Adipocyte (in vitro differentiated cells): ENCODE measurements around the gene SLC8B1.
A peak's percentile ranks its signal among the peaks of the same experiment; 100 is the strongest.
"Not testable (repeated sequence)": the region's sequence is repeated elsewhere in the genome, so short reads cannot be mapped to it uniquely, and the experiment has no call there.

Experiments used
- DNase-seq: peaks from one replicate; pipeline ENCODE4 v3.0.0-alpha.2; 2015; ENCODE audit warnings: low read depth
- H3K27me3 ChIP-seq: replicated peaks from 2 replicates; pipeline ENCODE4 v1.7.0; 2013; ENCODE audit warnings: mild to moderate bottlenecking, low read length, moderate library complexity; ENCODE audit not compliant: control insufficient read depth, insufficient read depth
- H3K36me3 ChIP-seq: 2 replicates; pipeline ENCODE4 v1.7.0; 2013; ENCODE audit warnings: low read length, mild to moderate bottlenecking, moderate library complexity; ENCODE audit not compliant: control insufficient read depth, insufficient read depth, severe bottlenecking
- H3K4me1 ChIP-seq: 2 replicates; pipeline ENCODE4 v1.7.0; 2013; ENCODE audit warnings: mild to moderate bottlenecking, low read length, moderate library complexity; ENCODE audit not compliant: control insufficient read depth, insufficient read depth
- H3K4me3 ChIP-seq: 2 replicates; pipeline ENCODE4 v1.7.0; 2013; ENCODE audit warnings: mild to moderate bottlenecking, low read length, moderate library complexity
- H3K9ac ChIP-seq: 2 replicates; pipeline ENCODE4 v1.7.0; 2013; ENCODE audit warnings: mild to moderate bottlenecking, low read length, moderate library complexity
- H3K9me3 ChIP-seq: 2 replicates; pipeline ENCODE4 v1.7.0; 2013; ENCODE audit warnings: mild to moderate bottlenecking, low read length, moderate library complexity; ENCODE audit not compliant: control insufficient read depth

Gene SLC8B1

GRCh38 chr12:113368331-113368730 is 33.4 kb upstream of the SLC8B1 start:
- Histone ChIP-seq H3K9ac (no peak overlapping the region), H3K27me3 (no peaks in the 10 kb centered on the region), H3K4me1 (peaks cover 16% of the 10 kb centered on the region), H3K9me3 (no peaks in the 10 kb centered on the region), H3K4me3 (no peak overlapping the region), H3K36me3 (peaks cover 8% of the 10 kb centered on the region)
- no peak for DNase-seq

DNA sequence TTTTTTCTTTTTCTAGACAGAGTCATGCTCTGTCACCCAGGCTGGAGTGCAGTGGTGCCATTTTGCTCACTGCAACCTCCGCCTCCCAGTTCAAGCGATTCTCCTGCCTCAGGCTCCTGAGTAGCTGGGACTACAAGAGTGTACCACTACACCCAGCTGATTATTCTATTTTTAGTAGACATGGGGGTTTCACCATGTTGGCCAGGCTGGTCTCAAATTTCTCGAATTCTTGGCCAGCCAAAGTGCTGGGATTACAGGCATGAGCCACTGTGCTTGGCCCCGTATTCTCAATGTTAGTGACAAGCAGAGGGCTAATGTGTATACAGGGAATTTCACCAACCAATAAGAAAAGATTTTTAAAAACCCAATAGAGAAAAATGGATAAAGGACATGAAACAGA is 31.9 kb upstream of the SLC8B1 start:
- DNase-seq, result peak; percentile 17
- Histone ChIP-seq H3K4me1 (peaks cover 22% of the 10 kb centered on the region), H3K9me3 (no peaks in the 10 kb centered on the region), H3K4me3 (no peak overlapping the region), H3K9ac (no peak overlapping the region), H3K27me3 (no peaks in the 10 kb centered on the region), H3K36me3 (no peaks in the 10 kb centered on the region)

DNA sequence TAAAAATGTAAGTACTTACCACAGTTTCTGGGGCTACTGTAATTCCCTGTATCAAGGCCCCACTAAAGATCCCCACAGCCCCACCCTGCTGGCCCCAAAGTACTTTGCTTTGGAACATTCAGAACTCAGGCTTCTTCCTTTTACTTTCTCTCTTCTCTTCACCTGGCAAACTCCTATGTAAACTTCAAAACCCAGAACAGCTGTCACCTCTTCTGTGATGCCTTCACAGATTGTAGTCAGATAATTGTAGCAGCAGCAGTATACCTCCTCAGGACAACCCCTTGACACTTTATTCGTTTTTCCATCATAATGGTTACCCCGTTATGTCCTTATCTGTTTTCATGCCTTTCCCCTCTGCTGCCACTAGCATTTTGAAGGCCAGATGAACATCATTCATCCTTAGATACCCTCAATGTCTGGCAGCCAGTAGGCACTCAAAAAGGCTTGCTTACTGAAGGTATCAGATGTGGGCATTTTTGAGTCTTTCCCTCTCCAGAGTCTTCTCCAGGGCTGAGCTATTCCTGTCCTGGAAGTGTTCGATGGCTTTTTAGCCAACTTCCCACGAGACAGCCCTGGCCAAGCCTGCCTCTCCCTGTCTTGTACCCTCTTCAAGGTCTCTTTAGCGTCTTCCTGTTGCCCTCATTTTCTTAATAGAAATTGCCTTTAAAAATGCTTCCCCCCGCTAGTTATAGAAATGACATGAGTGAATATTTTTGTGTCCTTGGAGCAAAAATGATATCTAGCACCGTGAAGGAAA is 30.9 kb upstream of the SLC8B1 start:
- Histone ChIP-seq H3K4me1 (peaks cover 26% of the 10 kb centered on the region), H3K27me3 (no peaks in the 10 kb centered on the region), H3K4me3 (no peak overlapping the region), H3K36me3 (no peaks in the 10 kb centered on the region), H3K9ac (no peak overlapping the region), H3K9me3 (no peaks in the 10 kb centered on the region)
- DNase-seq, result no peak

GRCh38 chr12:113364698-113365097 is 29.8 kb upstream of the SLC8B1 start:
- no peaks in the 10 kb centered on the region for H3K9me3 ChIP-seq
- H3K27me3 ChIP-seq, result no peaks in the 10 kb centered on the region
- DNase-seq, result no peak
- peaks cover 30% of the 10 kb centered on the region for H3K4me1 ChIP-seq
- no peak overlapping the region for H3K9ac ChIP-seq
- H3K4me3 ChIP-seq, result no peak overlapping the region
- no peaks in the 10 kb centered on the region for H3K36me3 ChIP-seq

DNA sequence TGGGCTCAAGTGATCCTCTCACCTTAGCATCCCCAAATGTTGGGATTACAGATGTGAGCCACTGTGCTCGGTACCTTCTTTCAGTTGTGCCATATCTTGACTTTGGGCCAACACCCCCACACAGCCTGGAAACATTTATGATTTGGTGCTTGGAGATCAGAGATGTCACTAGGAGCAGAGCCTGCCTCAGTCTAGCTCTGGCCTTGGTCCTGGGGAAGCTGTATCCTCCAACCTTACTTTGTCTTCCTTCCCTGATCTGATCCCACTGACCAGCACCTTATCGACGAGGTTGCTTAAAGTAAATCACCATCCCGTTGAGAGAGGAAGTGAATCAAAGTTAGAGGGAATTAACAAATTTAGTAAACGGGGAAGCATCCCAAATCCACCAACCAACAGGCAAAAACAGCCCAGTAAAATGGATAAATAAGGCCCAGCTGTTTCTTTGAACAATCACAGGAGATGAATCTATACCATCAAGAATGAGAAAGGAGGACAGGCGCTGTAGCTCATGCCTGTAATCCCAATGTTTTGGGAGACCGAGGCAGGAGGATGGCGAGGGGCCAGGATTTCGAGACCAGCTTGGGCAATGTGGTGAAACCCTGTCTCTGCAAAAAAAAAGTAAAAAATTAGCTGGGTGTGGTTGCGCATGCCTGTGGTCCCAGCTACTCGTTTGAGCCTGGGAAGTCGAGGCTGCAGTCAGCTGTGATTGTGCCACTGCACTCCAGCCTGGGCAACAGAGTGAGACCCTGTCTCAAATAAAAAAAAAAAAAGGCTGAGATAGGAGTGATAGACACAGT is 26.9 kb upstream of the SLC8B1 start:
- H3K9me3 ChIP-seq, result no peaks in the 10 kb centered on the region
- no peak overlapping the region for H3K4me3 ChIP-seq
- peak; percentile 20 for DNase-seq
- no peaks in the 10 kb centered on the region for H3K27me3 ChIP-seq
- peaks cover 28% of the 10 kb centered on the region for H3K4me1 ChIP-seq
- no peaks in the 10 kb centered on the region for H3K36me3 ChIP-seq
- no peak overlapping the region for H3K9ac ChIP-seq

DNA sequence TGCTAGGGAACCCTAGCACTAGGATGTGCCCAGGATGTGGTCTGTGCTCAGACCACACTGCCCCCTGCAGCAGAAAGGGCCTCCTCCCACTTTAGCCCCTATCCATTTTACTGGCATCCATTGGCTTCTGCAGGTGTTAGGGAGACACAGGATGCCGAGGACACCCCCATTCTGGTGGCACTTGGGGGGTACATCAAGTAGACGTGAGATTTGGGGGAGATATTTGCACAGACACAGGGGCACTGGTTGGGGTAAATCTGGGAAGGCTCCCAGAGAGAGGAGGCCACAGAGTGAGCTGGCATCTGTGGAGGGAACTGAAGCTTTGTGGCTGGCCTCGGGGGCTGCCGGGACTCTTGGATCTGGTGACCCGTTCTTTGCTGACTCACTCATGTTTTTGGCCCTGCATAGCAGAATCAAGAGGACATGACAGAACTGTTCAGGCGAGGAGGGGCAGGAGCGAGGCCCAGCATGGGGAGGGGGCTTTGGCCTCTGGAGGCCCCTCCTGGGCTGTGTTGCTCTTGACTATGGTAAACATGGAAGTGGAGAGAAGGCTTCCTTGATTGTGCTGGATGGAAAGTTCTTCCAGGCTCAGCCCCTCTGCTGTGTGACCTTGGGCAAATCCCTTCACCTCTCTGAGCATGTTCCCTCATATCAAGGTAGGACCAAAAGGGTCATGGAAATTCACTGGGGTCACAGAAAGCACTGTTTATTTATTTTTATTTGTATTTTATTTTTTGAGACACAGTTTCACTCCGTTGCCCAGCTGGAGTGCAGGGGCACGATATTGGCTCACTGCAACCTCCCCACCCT is 25.2 kb upstream of the SLC8B1 start:
- peak overlapping the region; percentile 89 for H3K9ac ChIP-seq
- peak overlapping the region; percentile 92 for H3K4me3 ChIP-seq
- no peaks in the 10 kb centered on the region for H3K27me3 ChIP-seq
- no peaks in the 10 kb centered on the region for H3K9me3 ChIP-seq
- peak; percentile 17 for DNase-seq
- H3K36me3 ChIP-seq, result no peaks in the 10 kb centered on the region
- H3K4me1 ChIP-seq, result peaks cover 24% of the 10 kb centered on the region

DNA sequence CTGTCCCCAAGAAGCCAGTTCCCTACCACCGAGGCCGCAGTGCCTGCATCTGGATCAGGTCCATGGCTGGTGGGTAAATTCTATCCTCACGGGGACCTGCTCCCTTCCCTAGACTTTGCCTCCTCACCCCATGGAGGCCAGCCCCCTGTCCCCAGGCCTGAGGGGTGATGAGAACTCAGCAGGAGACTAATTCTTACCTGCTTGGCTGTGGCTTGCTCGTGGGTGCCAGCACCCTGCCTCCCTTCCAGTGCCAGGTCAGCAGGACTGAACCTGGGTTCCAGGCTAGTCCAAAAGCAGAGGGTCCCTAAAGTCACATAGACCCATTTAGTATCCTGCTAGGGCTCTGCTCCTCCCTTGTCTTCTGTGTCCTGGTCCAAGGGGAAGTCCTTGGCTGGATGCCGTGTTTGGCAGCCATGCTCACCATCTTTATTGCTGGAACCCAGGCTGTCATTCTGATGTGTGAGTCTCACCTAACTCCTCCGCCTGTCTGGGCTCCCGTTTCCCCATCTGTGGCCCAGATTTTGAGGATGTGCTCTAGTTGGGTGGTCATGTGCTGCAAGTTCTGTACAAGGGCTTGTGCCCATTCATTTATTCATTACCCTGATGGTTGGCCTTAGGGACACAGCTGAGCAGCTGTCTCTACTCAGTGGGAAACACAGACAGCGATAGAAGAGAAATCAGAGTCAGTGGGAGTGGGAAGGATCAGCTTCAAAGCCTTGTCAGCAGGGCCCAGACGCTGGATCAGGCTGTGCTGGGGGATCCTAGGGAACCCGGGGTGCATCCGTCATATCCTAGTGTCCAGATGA is 24.4 kb upstream of the SLC8B1 start:
- H3K9me3 ChIP-seq, result no peaks in the 10 kb centered on the region
- DNase-seq, result peak; percentile 26

DNA sequence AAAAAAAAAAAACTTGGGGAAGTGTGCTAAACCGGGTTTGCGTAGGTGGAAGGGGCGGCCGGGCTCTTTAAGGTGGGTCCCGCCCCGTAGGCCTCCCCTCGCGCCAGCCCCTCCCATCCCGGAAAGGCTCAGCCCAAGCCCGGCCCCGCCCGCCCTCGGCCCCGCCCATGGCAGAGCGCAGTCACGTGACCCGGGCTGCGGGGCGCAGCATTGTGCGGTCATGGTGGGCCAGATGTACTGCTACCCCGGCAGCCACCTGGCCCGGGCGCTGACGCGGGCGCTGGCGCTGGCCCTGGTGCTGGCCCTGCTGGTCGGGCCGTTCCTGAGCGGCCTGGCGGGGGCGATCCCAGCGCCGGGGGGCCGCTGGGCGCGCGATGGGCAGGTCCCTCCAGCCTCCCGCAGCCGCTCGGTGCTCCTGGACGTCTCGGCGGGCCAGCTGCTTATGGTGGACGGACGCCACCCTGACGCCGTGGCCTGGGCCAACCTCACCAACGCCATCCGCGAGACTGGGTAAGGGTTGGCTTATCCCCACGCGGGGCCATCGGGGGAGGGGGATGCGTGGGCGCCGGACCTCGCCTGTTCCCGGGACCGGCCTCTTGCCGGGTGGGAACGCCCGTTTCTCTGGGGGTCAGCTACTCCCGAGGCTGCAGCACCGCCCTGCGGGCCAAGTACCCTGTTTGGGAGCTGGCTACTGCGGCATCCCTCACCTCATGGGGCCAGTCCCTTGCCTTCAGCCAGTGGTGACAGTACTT is 23.6 kb upstream of the SLC8B1 start, which contains the start of gene PLBD2:
Gene PLBD2, plus strand, starts transcription at position 207 of the 752 bp plus-strand sequence. Its CDS starts 14 bp downstream, at position 221.
- Histone ChIP-seq H3K27me3 (no peaks in the 10 kb centered on the region), H3K36me3 (no peaks in the 10 kb centered on the region), H3K4me1 (peaks cover 24% of the 10 kb centered on the region), H3K9me3 (no peaks in the 10 kb centered on the region), H3K9ac (peak within 1 kb of the TSS; percentile 89), H3K4me3 (peak within 1 kb of the TSS; percentile 92)
- peak; percentile 97 for DNase-seq

More for the DNA sequence above, 24.4 kb upstream of the SLC8B1 start:
- peak overlapping the region; percentile 92 for H3K4me3 ChIP-seq
- H3K9ac ChIP-seq, result peak overlapping the region; percentile 89
- H3K27me3 ChIP-seq, result no peaks in the 10 kb centered on the region
- peaks cover 24% of the 10 kb centered on the region for H3K4me1 ChIP-seq
- no peaks in the 10 kb centered on the region for H3K36me3 ChIP-seq

GRCh38 chr12:113354192-113354591 is 19.3 kb upstream of the SLC8B1 start:
- H3K36me3 ChIP-seq, H3K27me3 ChIP-seq, H3K4me3 ChIP-seq, H3K9ac ChIP-seq, H3K4me1 ChIP-seq, DNase-seq, H3K9me3 ChIP-seq: not testable (repeated sequence)

- H3K9me3 ChIP-seq, result no peaks in the 10 kb centered on the region
Measured at GRCh38 chr12:113351089-113351488, 16.2 kb upstream of the SLC8B1 start.

More at GRCh38 chr12:113351089-113351488, 16.2 kb upstream of the SLC8B1 start:
- Histone ChIP-seq H3K4me1 (no peaks in the 10 kb centered on the region), H3K4me3 (no peak overlapping the region), H3K9ac (no peak overlapping the region), H3K27me3 (no peaks in the 10 kb centered on the region), H3K36me3 (no peaks in the 10 kb centered on the region)
- DNase-seq, result no peak
